ENCODE measurements around the gene RPL19.

- TF ChIP-seq CTCF (IDR thresholded peaks at IDR 0.05), result no peak
- no peak for TF ChIP-seq POLR2A (IDR thresholded peaks at IDR 0.05)
Measured at GRCh38 chr17:39246274-39246673, 46.2 kb downstream of the RPL19 start.
